HepG2 (cell line): ENCODE results near the gene GYS1. TPM values are rescaled to one million over a fixed set of nuclear protein-coding genes. Genes with fewer than 3 reads are reported as not detected.

Experiments used
- HNRNPL ChIP-seq: fragments of 200-400 bp; formaldehyde crosslinking; IDR thresholded peaks from 2 replicates; pipeline ENCODE4 v1.6.1; 2017; ENCODE audit warnings: mild to moderate bottlenecking, low read depth, low read length
- JUN ChIP-seq: sonication (generic); formaldehyde crosslinking; IDR thresholded peaks from 2 replicates; pipeline ENCODE4 v1.4.0; 2020; ENCODE audit warnings: mild to moderate bottlenecking, missing genetic modification reagents
- NCOA1 ChIP-seq: sonication (generic); formaldehyde crosslinking; IDR thresholded peaks from 2 replicates; pipeline ENCODE4 v1.9.0; 2021; ENCODE audit warnings: missing genetic modification reagents
- REPIN1 ChIP-seq: sonication (generic); formaldehyde crosslinking; IDR thresholded peaks from 2 replicates; pipeline ENCODE4 v1.8.0; 2022; ENCODE audit warnings: missing genetic modification reagents, low read depth, mild to moderate bottlenecking, borderline replicate concordance
- REXO4 ChIP-seq: sonication (generic); formaldehyde crosslinking; IDR thresholded peaks from 2 replicates; pipeline ENCODE4 v1.8.0; 2022; ENCODE audit warnings: missing genetic modification reagents, mild to moderate bottlenecking, borderline replicate concordance
- RFXAP ChIP-seq: sonication (generic); formaldehyde crosslinking; IDR thresholded peaks from 2 replicates; pipeline ENCODE4 v1.4.0; 2020; ENCODE audit warnings: missing genetic modification reagents, borderline replicate concordance
- RORA ChIP-seq: sonication (generic); formaldehyde crosslinking; IDR thresholded peaks from 2 replicates; pipeline ENCODE4 v1.5.0; 2020; ENCODE audit warnings: mild to moderate bottlenecking, missing genetic modification reagents, moderate library complexity
- TBL1XR1 ChIP-seq: fragments of 150-350 bp; IDR thresholded peaks from 2 replicates; pipeline ENCODE4 v1.6.1; 2014; ENCODE audit warnings: borderline replicate concordance, low read length; ENCODE audit not compliant: partially characterized antibody
- TIGD3 ChIP-seq: sonication (generic); formaldehyde crosslinking; IDR thresholded peaks from 2 replicates; pipeline ENCODE4 v1.5.1; 2020; ENCODE audit warnings: mild to moderate bottlenecking, missing genetic modification reagents, borderline replicate concordance
- TRIM24 ChIP-seq: sonication (generic); formaldehyde crosslinking; IDR thresholded peaks from 2 replicates; pipeline ENCODE4 v1.8.0; 2022; ENCODE audit warnings: mild to moderate bottlenecking, missing genetic modification reagents
- ZBTB25 ChIP-seq: IDR thresholded peaks from 2 replicates; pipeline ENCODE4 v1.6.1; 2018; ENCODE audit warnings: missing genetic modification reagents
- ZMYM2 ChIP-seq: sonication (generic); formaldehyde crosslinking; IDR thresholded peaks from 2 replicates; pipeline ENCODE4 v1.8.0; 2022; ENCODE audit warnings: mild to moderate bottlenecking, missing genetic modification reagents
- ZNF335 ChIP-seq: sonication (generic); formaldehyde crosslinking; IDR thresholded peaks from 2 replicates; pipeline ENCODE4 v1.4.0; 2020; ENCODE audit warnings: missing genetic modification reagents
- ZNF431 ChIP-seq: sonication (generic); formaldehyde crosslinking; IDR thresholded peaks from 2 replicates; pipeline ENCODE4 v1.9.0; 2022; ENCODE audit warnings: missing genetic modification reagents, low read depth, mild to moderate bottlenecking, borderline replicate concordance
- ZNF460 ChIP-seq: sonication (generic); formaldehyde crosslinking; IDR thresholded peaks from 2 replicates; pipeline ENCODE4 v1.5.1; 2020; ENCODE audit warnings: missing genetic modification reagents, mild to moderate bottlenecking, borderline replicate concordance
- ZNF597 ChIP-seq: sonication (generic); formaldehyde crosslinking; IDR thresholded peaks from 2 replicates; pipeline ENCODE4 v1.5.0; 2020; ENCODE audit warnings: missing genetic modification reagents
- ZNF891 ChIP-seq: sonication (generic); formaldehyde crosslinking; IDR thresholded peaks from 2 replicates; pipeline ENCODE4 v1.5.0; 2020; ENCODE audit warnings: mild to moderate bottlenecking, missing genetic modification reagents
- polyA plus RNA-seq, 8 experiments: library from polyadenylated mRNA; depleted of rRNA in 3 of 8; stranded (reverse) in 7 of 8; unstranded in 1 of 8; fragments of >200 nt; fragmentation: Illumina TruSeq in 4 of 8; extraction: Trizol in 4 of 8; gene quantifications; 2 replicates each; pipeline versions ENCODE4 v1.2.1 to v1.2.3, GENCODE V29; 2011 to 2016; ENCODE audit warnings: low read depth in 4 of 8, missing spikeins in 1 of 8, mixed read lengths in 1 of 8; ENCODE audit not compliant: insufficient read depth in 1 of 8
- total RNA-seq, 5 experiments: library from RNA; depleted of rRNA; stranded (reverse); fragments of >200 nt; fragmentation: Illumina TruSeq; extraction: Trizol; gene quantifications; 2 replicates each; pipeline ENCODE4 v1.2.3, GENCODE V29; 2016; ENCODE audit warnings: low read depth in 1 of 5
- TF ChIP-seq, protein P1 (sequence below), 2 experiments: fragments of 450-650 bp in 1 of 2; sonication (generic) in 1 of 2; formaldehyde crosslinking; IDR thresholded peaks; 2 replicates each; pipeline versions ENCODE4 v1.5.0 to v1.8.0; 2020 to 2022; ENCODE audit warnings: mild to moderate bottlenecking in 1 of 2, missing genetic modification reagents in 1 of 2
- TF ChIP-seq, protein P2 (sequence below): sonication (generic); formaldehyde crosslinking; IDR thresholded peaks from 2 replicates; pipeline ENCODE4 v1.9.0; 2021; ENCODE audit warnings: missing genetic modification reagents, borderline replicate concordance
- TF ChIP-seq, protein P3 (sequence below): sonication (generic); formaldehyde crosslinking; IDR thresholded peaks from 2 replicates; pipeline ENCODE4 v1.8.1; 2023; ENCODE audit warnings: mild to moderate bottlenecking, missing genetic modification reagents

GYS1 gene
- total and polyA plus RNA-seq, 2 of the 13 experiments (the other 11 are each of a cell fraction or from before 2014, with no cell fraction given) = 18.4 to 42.1 TPM

DNA sequence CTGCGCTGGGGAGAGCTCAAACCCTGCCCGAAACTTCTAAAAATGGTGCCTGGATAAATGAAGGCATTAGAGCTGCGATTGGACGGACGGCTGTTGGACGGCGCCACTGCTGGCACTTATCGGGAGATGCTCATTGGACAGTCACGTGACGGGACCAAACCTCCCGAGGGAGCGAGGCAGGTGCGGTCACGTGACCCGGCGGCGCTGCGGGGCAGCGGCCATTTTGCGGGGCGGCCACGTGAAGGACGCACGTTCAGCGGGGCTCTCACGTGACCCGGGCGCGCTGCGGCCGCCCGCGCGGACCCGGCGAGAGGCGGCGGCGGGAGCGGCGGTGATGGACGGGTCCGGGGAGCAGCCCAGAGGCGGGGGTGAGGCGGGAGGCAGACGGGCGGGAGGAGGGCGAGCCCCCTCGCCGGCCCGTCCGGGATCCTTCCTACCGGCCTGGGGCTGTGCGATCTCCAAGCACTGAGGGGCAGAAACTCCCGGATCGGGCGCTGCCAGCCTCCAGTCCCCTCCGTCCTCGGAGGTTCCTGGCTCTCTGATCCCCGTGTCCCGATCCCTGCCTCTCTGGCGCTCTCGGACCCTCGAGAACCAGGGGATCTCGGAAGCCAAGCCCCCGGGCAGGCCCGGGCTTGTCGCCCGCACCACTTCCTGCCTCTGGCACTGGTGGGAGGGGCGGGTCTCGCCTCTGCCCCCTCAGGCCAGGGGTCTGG is 38.4 kb downstream of the GYS1 start, which contains the start of gene BAX (continued):
- TF ChIP-seq ZNF597 (CRISPR knock-in tag) (no peak), REXO4 (CRISPR knock-in tag) (no peak), ZNF335 (CRISPR knock-in tag) (0 out of 2 replicates have a peak, but pooled peaks have one; percentile 19), NCOA1 (CRISPR knock-in tag) (no peak), HNRNPL (no peak), JUN (CRISPR knock-in tag) (0 out of 2 replicates have a peak, but pooled peaks have one; percentile 39), ZNF891 (CRISPR knock-in tag) (no peak), ZBTB25 (CRISPR knock-in tag) (no peak), TRIM24 (no peak), ZMYM2 (peak; percentile 18; the same call in 1 of the 2 replicates), REPIN1 (CRISPR knock-in tag) (no peak), TIGD3 (CRISPR knock-in tag) (no peak), RORA (CRISPR knock-in tag) (no peak), ZNF460 (CRISPR knock-in tag) (no peak), RFXAP (peak; percentile 80), TBL1XR1 (peak; percentile 87), ZNF431 (CRISPR knock-in tag) (peak; percentile 52; the same call in 1 of the 2 replicates)
- TF ChIP-seq, protein P1, sequence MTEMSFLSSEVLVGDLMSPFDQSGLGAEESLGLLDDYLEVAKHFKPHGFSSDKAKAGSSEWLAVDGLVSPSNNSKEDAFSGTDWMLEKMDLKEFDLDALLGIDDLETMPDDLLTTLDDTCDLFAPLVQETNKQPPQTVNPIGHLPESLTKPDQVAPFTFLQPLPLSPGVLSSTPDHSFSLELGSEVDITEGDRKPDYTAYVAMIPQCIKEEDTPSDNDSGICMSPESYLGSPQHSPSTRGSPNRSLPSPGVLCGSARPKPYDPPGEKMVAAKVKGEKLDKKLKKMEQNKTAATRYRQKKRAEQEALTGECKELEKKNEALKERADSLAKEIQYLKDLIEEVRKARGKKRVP (CRISPR knock-in tag; IDR thresholded peaks at IDR 0.05) = no peak
- TF ChIP-seq, protein P2, sequence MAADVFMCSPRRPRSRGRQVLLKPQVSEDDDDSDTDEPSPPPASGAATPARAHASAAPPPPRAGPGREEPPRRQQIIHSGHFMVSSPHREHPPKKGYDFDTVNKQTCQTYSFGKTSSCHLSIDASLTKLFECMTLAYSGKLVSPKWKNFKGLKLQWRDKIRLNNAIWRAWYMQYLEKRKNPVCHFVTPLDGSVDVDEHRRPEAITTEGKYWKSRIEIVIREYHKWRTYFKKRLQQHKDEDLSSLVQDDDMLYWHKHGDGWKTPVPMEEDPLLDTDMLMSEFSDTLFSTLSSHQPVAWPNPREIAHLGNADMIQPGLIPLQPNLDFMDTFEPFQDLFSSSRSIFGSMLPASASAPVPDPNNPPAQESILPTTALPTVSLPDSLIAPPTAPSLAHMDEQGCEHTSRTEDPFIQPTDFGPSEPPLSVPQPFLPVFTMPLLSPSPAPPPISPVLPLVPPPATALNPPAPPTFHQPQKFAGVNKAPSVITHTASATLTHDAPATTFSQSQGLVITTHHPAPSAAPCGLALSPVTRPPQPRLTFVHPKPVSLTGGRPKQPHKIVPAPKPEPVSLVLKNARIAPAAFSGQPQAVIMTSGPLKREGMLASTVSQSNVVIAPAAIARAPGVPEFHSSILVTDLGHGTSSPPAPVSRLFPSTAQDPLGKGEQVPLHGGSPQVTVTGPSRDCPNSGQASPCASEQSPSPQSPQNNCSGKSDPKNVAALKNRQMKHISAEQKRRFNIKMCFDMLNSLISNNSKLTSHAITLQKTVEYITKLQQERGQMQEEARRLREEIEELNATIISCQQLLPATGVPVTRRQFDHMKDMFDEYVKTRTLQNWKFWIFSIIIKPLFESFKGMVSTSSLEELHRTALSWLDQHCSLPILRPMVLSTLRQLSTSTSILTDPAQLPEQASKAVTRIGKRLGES = no peak
- TF ChIP-seq, protein P3, sequence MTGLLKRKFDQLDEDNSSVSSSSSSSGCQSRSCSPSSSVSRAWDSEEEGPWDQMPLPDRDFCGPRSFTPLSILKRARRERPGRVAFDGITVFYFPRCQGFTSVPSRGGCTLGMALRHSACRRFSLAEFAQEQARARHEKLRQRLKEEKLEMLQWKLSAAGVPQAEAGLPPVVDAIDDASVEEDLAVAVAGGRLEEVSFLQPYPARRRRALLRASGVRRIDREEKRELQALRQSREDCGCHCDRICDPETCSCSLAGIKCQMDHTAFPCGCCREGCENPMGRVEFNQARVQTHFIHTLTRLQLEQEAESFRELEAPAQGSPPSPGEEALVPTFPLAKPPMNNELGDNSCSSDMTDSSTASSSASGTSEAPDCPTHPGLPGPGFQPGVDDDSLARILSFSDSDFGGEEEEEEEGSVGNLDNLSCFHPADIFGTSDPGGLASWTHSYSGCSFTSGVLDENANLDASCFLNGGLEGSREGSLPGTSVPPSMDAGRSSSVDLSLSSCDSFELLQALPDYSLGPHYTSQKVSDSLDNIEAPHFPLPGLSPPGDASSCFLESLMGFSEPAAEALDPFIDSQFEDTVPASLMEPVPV (CRISPR knock-in tag) = no peak
